CD4-positive, alpha-beta T cell treated with Interferon alpha-2 for 1 hour (primary cell): ENCODE data around the gene STX3.
A peak's percentile ranks its signal among the peaks of the same experiment; 100 is the strongest.
"Not testable (repeated sequence)": the region's sequence is repeated elsewhere in the genome, so short reads cannot be mapped to it uniquely, and the experiment has no call there.

Experiments used
- DNase-seq, 2 donors: peaks; one replicate each; pipeline ENCODE4 v3.0.0-alpha.2; 2020 to 2022

Gene STX3

DNA sequence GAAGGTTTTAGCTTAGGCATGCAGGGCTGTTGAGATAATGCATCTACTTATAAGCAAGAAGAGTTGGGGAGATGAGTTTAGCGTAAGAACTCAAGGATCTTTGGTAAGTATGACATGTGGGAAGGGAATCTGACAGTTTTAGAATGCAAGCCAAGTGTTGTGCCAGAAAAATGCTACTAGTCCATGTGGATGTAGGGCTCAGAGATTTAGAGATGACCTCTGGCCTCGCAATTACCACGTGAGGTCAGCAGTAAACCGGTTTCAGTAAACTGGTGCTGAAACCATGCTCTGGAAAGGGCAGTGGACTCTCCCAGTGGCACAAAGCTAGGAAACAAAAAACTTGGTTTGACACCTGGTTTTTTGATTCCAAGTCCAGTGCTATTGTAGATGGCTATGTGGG, 36.5 kb downstream of the STX3 start:
- DNase-seq, result no peak

DNA sequence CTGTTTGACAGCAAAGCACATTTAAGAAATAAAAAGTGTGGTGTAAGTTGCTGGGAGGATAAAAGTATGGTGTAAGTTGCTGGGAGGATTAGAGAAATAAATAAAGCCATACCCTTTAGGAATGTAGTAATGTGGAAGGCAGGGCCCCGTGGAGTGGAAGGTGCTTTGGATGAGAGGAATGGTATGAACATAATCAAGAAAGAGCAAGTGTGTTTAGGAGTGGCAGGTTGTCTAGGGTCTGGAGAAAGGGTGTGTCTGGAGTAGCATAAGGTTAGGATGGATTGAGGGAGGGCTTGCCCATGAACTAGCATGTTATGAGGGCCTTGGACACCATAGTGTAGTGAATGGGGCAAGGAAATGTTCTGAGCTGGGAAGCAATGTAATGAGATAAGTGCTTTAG, 37.3 kb downstream of the STX3 start:
- DNase-seq, result no peak

DNA sequence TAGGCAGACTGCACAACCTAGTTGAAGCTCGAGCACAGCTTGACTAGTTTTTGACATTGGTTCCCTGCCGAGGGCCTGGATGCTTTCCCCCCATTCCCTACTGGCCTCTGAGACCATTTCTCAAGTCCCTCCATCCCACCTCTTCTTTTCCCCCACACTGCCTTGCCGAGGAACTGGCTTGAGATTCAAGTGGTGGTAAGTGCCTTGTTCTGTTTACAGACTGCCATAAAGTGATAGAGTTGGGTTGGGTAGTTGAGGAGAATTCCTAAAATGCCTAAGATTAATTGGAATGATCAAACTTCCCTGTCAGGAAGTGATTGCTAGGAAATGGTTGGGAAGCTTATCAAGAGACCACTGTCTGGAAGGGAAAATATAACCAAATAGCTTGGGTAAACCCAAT, 39.2 kb downstream of the STX3 start:
- no peak for DNase-seq

DNA sequence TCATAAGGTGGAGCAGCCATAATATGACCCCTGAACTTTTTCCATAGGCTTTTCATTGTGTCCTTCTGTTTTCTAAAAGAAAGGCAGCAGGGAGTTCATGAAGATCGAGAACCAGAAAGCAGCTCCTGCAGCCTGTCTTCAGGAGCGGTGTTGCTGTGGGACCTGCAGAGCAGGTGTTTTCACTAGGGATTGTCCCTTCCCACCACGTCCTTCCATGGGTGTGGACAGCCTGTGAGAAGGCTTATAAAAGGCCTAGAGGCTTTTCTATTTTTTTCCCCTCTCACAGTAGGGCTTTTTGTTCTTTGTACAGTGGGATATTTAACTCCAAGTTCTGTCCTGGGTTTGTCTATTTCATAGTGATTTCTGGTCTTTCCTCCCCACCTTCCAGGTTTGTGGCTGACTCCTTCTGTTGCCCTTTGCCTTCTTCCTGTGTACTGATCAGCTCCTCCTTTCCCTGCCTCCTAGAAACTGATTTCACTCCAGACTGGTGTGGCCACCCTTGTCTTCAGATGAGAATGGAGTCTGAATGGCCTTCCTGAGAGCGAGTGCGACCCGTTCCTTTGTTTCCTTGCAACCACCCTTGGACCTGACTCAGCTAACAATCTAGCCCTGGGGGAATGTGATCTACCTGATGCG, 45.3 kb downstream of the STX3 start:
- DNase-seq, result no peak

DNA sequence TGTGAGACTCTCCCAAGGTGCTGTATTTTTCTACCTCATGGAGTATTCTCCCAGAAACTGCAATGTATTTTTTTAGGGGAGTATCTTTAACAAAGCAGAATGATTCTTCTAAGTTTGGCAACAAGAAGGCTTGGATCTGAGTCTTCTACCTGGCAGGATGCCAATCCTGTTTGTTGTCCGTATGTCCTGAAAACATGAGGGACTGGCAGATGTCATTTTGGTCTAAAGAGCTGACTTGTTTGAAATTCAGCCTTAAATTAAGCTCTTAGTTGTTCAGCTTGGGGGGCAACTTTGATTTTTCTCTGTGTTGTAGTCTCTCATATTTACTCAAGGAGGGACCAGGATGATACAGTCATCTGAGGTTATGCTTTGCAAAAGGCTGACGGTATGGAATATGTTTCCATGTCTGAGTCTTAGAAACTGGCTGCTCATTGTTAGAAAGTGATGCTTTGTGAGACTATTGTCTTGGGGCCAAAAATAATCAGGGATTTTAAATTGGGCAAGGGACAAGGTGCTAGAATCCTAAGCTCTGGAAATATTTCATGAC, 46.1 kb downstream of the STX3 start:
- no peak for DNase-seq

GRCh38 chr11:59801981-59802638, 46.9 kb downstream of the STX3 start:
- no peak for DNase-seq

DNA sequence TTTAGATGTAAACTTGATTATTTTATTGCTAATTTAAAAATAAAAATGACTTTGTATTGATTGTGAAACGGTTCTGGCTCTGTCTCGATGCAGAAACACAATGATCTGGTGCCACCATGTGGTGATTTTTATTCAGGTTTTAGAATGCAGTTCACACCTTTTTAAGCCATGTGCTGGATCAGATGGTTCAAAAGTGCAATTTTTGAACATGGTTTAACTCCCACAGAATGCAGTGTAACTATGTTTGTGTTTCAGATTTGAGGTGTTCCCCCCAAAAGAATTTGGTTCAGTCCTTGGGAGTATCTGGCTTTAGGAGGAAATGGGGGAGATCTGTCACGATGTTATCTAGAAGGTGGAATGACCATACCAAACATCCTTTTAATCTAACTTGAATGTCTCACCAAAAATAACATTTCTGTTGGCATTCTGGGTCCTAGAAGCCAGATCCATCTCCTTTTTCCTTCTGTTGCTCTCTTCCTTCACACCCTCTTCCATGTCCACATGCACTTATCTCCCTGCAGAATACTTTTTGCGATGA, 47.5 kb downstream of the STX3 start:
- DNase-seq, result peak; percentile 22 to 74

DNA sequence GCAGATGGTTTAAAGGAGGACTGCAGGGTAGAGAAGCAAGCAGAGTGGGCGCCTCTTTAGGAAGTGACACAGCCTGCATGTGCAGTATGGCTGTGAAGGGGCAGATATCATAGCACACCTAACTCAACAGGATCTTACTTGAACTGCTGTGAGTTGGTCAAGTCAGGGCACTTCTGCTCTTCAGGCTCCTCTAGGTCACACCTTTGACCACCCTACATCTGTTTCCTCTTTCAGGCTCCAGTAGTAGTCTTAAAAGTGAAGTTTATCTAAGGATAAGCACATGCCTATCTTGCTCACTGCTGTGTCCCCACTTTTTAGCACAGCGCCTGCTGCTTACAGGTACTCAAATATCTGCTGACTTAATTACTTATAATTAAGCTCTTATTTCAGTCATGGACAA, 48.9 kb downstream of the STX3 start:
- no peak for DNase-seq

DNA sequence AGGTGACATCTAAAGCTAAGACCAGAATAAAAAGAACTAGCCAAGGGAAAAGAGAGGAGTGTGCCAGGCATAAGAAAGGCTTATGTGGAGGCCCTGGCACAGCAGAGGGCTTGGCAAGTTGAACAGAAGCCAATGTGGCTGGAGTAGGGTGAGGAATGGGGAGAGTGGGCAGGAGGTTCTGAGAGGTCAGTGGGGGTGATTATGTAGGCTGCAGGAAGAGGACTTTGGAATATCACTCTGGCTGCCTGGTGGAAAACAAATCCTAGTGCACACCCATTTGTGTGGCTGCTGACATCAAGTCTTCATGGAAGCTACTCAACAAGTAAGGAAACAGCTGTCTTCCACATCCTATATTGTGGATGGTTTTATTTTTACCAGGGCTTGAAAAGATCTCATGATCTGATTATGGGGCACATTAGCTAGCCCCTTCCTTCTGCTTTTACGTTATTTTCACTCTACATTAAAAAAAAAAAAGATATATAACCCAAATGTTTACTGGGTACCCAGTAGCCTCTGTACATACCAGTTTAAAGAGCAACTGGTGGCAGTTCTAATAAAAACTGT, 52.0 kb downstream of the STX3 start:
- DNase-seq, result no peak

DNA sequence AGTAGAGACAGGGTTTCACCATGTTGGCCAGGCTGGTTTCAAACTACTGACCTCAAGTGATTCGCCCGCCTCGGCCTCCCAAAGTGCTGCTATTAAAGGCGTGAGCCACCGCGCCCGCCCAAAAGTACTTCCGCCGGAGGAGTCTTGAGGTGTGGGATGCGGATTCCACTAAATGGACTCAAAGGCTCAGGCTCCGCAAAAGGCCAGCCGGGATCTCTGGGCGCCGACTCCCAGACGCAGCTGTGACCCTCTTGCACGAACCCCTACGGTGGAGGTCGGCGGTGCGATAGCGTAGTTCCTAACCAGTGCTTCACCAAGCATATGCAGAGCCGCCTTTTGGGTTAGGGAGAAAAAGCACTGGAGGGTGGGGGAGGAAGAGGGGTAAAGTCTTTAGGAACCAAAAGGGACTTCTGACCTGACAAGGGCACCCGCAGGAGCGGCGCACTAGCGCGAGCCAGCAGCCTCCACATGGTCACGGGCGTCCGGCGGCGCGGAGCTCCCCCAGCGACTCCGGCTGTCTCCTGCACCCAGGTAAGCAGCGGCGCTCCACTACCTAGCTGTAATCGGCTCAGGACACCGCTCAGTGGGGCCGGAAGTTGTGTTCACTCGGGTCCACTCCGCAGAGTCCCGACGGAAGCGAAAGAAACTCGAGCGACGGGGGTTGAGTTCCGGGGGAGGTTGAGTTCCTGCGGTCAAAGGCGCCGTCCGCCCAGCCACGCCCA, 55.2 kb downstream of the STX3 start, which contains the start of gene MRPL16:
Gene MRPL16, minus strand, starts transcription at position 590 of the 722 bp plus-strand sequence. Its CDS starts 120 bp downstream, at position 470.
- peak; percentile 88 to 94 for DNase-seq

GRCh38 chr11:59810911-59811259, 55.7 kb downstream of the STX3 start:
- DNase-seq, result no peak

GRCh38 chr11:59812220-59812619, 57.0 kb downstream of the STX3 start:
- no peak for DNase-seq

GRCh38 chr11:59813364-59813763, 58.2 kb downstream of the STX3 start:
- no peak for DNase-seq

GRCh38 chr11:59814021-59814420, 58.8 kb downstream of the STX3 start:
- no peak for DNase-seq

DNA sequence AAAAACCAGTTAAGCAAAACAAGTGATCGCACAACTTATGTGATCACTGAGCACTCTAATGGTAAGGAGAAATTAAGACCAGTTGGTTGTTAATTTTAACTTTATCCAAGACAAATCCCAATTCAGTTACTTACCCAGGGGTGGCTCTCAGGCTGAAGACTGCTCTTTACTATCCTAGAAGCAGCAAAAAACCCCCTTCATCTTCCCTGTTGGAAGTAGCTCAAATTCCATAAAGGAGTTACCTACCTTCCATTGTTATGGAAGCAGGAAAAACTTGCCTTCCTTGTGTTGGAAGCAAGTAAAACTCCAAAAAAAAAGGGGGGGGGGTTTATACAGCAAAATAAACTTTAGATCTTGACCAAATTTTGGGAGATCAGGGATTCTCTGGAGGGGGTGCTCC, 60.6 kb downstream of the STX3 start:
- no peak for DNase-seq

DNA sequence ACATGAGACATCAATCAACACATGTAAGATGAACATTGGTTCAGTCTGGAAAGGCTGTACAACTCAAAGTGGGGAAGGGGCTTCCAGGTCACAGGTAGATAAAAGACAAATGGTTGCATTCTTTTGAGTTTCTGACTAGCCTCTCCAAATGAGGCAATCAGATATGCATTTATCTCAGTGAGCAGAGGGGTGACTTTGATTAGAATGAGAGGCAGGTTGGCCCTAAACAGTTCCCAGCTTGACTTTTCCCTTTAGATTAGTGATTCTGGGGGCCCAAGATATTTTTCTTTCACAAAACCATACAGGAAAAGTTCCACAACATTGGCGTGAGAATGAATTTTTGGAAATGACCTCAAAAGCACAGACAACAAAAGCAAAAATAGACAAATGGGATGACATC, 61.3 kb downstream of the STX3 start:
- DNase-seq, result not testable (repeated sequence)

GRCh38 chr11:59818572-59818971, 63.4 kb downstream of the STX3 start:
- no peak for DNase-seq

DNA sequence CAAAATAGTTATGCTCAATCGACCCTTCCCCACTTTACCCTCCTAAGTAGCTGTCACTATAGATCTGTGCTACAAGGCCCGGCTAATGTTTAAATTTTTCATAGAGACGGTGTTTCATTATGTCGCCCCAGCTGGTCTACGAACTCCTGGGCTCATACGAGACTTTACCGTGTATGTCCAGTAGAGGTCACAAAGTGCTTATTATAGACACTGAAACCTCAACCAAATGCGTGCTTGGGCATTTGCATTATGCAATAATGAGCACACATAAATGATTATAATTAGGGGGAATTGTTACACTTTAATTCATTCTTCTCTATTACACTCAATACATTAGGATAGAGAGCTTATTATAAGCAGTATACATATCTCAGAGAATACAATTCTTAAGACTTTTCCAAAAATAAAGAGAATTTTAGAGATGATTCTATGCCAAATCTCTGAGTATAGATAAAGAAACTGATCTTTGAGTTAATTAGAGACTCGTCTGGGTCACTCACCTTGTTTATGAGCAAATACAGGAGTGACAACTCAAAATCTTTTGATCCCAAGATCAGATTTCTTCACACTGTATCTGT, 67.9 kb downstream of the STX3 start:
- peak; percentile 44 to 62 for DNase-seq

- no peak for DNase-seq
Measured at GRCh38 chr11:59829358-59829757, 74.2 kb downstream of the STX3 start.

DNA sequence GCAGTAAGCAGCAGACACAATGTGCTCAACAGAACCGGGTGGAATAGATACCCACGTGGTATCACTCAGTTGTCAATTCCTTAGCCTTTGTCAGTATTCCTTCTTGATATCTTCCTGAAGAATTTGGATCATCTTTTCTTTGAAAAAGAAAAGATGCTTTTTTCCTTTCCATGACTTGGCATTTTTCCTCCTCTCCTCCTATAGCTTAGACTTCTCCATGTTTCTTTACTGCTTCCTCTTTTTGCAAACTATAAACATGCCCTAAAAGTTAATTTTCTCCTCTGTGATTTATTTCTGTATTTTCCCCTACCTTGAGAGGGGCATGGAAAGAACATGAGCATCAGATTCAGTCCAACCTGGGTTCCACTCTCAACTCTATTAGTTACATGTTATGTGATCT, 78.4 kb downstream of the STX3 start:
- DNase-seq, result no peak

- no peak for DNase-seq
Measured at GRCh38 chr11:59839615-59840014, 84.4 kb downstream of the STX3 start.

GRCh38 chr11:59841514-59841913, 86.3 kb downstream of the STX3 start:
- no peak for DNase-seq

GRCh38 chr11:59842316-59842715, 87.1 kb downstream of the STX3 start:
- DNase-seq, result no peak
